Diencephalon (tissue), 1 donor: ENCODE results near the gene PCARE. TPM values are rescaled to one million over a fixed set of nuclear protein-coding genes. Genes with fewer than 3 reads are reported as not detected.

Experiments
- total RNA-seq: library from RNA; depleted of rRNA; stranded (reverse); fragments of >200 nt; gene quantifications from one replicate; pipeline ENCODE4 v1.2.3, GENCODE V29; 2014

PCARE gene
- total RNA-seq = 0.23 TPM

GRCh38 chr2:29074411-29074810 is at the start of gene PCARE:
Gene PCARE, minus strand, starts transcription at chr2:29074523. Its CDS starts 262 bp downstream, at chr2:29074261.

GRCh38 chr2:29114946-29115609 is 40.8 kb upstream of the PCARE start, which contains the start of gene CLIP4:
Gene CLIP4, plus strand, starts transcription at chr2:29115415. Its CDS starts 5,974 bp downstream, at chr2:29121389.

Other genes starting within 250 kb of the PCARE start
- gene TRMT61B, start 204.2 kb downstream of the PCARE start, total RNA-seq = 25.6 TPM
- 55.4 TPM for gene WDR43, start 179.9 kb downstream of the PCARE start, total RNA-seq
- 2.3 TPM for gene TOGARAM2, start 93.2 kb downstream of the PCARE start, total RNA-seq
- 38.8 TPM for gene CLIP4, start 40.9 kb upstream of the PCARE start, total RNA-seq